Measurements from ENCODE around the gene CRKL.

GRCh38 chr22:20868025-20868962 lies 48.9 kb upstream of the CRKL start:
- TF ChIP-seq CTCF (IDR thresholded peaks at IDR 0.05; ENCODE audit: insufficient read depth, low read length) (no peak), POLR2AphosphoS5 (IDR thresholded peaks at IDR 0.05; ENCODE audit: low read depth) (no peak), REST (IDR thresholded peaks at IDR 0.05; ENCODE audit: insufficient replicate concordance, low read depth) (no peak)
